Measurements from ENCODE around the gene FAM83C.

DNA sequence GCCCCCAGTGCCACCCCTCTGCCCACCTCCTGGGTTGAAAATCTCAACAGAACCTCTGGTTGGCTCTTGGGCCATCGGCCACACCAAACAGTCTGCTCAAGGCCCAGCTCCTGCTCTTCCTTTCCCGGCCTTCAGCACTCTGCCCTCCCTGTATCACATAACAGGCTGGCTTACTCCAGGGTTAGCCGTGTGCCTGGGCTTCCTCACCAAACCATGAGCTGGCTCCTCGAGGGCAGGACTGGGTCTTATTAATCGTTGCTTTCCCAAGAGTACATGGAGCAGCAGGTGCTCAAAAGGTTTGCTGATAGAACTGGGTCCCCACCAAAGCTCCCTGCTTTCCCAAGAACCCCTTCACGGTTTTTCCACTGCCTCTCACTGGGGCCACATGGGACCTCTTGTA lies 12.7 kb upstream of the FAM83C start:
- no peak for TF ChIP-seq POLR2A (IDR thresholded peaks at IDR 0.05; ENCODE audit: low read depth, low read length)
- TF ChIP-seq POLR2AphosphoS5 (IDR thresholded peaks at IDR 0.05; ENCODE audit: low read depth, low read length), result no peak
- no peak for TF ChIP-seq SPI1 (IDR thresholded peaks at IDR 0.05; ENCODE audit: low read depth, low read length)
- TF ChIP-seq TAF1 (IDR thresholded peaks at IDR 0.05; ENCODE audit: low read depth, low read length), result no peak
- no peak for TF ChIP-seq POU2F2 (IDR thresholded peaks at IDR 0.05; ENCODE audit: low read depth, low read length)
- TF ChIP-seq PAX5 (IDR thresholded peaks at IDR 0.05; ENCODE audit: insufficient read depth, low read length, severe bottlenecking), result no peak
